Astrocyte of the cerebellum (primary cell): ENCODE data around the gene STAT1.

Experiments used
- DNase-seq: peaks from one replicate; pipeline ENCODE4 v3.0.0-alpha.2; 2011; ENCODE audit warnings: low read depth
- H3K4me3 ChIP-seq: 2 replicates; pipeline ENCODE4 v1.5.1; 2011; ENCODE audit warnings: mild to moderate bottlenecking, low read depth, low read length, moderate library complexity
- in situ Hi-C: cut with HindIII; loops from 2 replicates; pipeline ENCODE4 v1.10.0; 2017; ENCODE audit warnings: low sequenced_read_pairs
- TF ChIP-seq, protein P1 (sequence below): IDR thresholded peaks from 2 replicates; pipeline ENCODE4 v1.5.1; 2012; ENCODE audit warnings: low read length, low read depth, moderate library complexity, mild to moderate bottlenecking; ENCODE audit errors: missing control alignments

Gene STAT1

DNA sequence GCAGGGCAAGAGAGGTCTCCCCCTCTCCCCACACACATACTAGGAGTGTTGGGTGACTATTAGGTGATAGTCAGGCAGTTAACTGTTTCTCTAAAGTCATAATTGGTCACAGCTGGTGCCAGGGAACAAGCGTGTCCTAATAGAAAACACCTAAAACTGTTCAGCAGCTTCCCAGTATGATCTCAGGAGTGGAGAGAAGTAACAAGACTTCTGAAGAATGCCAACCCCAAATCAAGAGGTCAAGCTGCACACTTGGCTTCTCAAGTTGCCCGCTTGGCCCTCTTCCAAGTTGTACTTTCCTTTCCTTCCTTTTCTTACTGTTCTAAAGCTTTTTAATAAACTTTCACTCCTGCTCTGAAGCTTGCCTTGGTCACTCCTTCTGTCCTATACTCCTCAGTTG lies 22.4 kb upstream of the STAT1 start:
- TF ChIP-seq, protein P1, sequence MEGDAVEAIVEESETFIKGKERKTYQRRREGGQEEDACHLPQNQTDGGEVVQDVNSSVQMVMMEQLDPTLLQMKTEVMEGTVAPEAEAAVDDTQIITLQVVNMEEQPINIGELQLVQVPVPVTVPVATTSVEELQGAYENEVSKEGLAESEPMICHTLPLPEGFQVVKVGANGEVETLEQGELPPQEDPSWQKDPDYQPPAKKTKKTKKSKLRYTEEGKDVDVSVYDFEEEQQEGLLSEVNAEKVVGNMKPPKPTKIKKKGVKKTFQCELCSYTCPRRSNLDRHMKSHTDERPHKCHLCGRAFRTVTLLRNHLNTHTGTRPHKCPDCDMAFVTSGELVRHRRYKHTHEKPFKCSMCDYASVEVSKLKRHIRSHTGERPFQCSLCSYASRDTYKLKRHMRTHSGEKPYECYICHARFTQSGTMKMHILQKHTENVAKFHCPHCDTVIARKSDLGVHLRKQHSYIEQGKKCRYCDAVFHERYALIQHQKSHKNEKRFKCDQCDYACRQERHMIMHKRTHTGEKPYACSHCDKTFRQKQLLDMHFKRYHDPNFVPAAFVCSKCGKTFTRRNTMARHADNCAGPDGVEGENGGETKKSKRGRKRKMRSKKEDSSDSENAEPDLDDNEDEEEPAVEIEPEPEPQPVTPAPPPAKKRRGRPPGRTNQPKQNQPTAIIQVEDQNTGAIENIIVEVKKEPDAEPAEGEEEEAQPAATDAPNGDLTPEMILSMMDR: no peak
- no peak for DNase-seq
- no peak overlapping the region for H3K4me3 ChIP-seq
- in situ Hi-C loops: loop anchor here (25.0 kb wide), 2 partner anchors 249 to 476 kb away; no protein-coding TSS in a partner anchor

- H3K4me3 ChIP-seq: no peak overlapping the region
- in situ Hi-C loops: loop anchor here (25.0 kb wide), 2 partner anchors 246 to 479 kb away; no protein-coding TSS in a partner anchor
- TF ChIP-seq, protein P1: no peak
- DNase-seq: no peak
Observed at GRCh38 chr2:191032588-191033429, 18.8 kb upstream of the STAT1 start.

DNA sequence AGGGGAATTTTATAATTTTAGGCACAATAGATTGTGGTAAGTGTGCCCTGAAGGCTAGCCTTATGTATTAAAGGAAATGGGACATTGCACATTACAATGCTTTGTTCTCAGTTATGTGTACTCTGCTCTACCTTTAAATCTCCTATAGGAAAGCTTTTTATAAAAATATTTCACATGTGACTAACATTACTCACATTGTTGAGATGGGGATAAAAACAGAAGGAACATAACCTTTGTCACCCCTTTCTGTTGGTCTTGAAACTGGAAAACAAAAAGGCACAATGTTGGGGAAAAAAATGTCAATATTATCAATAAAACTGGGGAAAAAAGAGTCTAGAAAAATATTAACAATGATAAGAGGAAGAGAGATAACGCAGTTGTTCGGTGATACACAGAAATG lies 17.3 kb upstream of the STAT1 start:
- in situ Hi-C loops: loop anchor here (25.0 kb wide), 2 partner anchors 244 to 481 kb away; no protein-coding TSS in a partner anchor
- no peak overlapping the region for H3K4me3 ChIP-seq
- no peak for DNase-seq
- TF ChIP-seq, protein P1: no peak

DNA sequence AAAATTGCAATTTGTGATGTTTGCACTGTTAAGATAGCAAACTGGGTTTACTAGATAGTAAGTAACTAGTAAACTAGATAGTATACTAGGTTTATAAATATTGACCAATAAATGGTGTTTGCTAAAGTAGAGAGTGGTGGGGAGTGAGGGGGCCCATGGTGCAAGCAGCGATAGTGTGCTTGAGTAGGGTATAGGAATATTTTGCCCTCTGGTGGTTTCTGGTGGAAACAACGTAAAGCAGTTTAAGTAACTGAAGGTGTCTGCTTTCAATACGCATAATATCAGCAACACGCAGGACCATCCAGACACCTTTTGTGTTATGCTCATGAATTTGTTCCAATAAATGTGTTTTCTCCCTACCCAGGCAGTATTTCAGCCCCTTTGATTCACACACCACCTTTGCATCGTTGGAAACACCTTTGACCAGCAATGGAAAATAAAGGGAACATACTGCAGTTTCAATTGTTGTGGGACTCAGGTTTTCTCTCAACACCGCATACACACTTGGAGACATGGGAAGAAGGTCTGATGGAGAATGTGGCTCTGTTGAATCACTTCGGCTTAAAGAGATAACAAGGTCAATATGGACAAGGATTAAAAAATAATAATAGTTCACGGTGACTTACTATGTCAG lies 16.7 kb upstream of the STAT1 start:
- in situ Hi-C loops: loop anchor here (25.0 kb wide), 2 partner anchors 243 to 482 kb away; no protein-coding TSS in a partner anchor
- no peak overlapping the region for H3K4me3 ChIP-seq
- no peak for DNase-seq
- TF ChIP-seq, protein P1: peak; percentile 72

DNA sequence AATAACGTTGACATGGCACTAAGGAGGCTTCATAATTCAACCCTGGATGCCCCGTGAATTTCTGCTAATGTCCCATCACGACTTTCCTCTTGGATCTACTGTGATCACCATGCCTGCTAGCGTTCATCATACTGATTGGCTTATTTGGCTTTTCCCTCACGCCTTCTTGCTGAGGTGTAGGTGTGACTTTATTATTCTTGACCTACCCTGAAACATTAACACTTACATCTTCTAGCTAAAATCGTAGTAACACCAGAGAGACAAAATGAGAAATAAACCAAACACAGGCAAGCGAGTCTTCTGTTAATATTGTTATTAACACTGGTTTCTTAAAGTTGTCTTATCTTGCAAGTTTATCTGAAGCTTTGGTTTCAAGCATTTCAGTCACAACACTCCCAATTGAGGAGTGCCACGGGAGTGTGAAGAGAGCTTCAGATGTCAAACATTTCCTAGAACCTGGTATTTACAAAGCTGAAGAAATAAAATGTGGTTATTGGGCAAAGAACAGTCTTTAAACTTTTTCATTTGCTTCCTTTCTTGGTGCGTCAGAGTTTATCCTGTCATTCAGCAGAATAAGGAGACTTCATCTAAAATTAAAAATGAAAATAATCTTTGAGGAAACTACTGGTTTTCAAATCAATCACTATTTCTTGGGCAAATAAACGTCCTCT lies 15.4 kb upstream of the STAT1 start:
- TF ChIP-seq, protein P1: no peak
- DNase-seq: no peak
- no peak overlapping the region for H3K4me3 ChIP-seq
- in situ Hi-C loops: loop anchor here (25.0 kb wide), 2 partner anchors 242 to 483 kb away; no protein-coding TSS in a partner anchor

DNA sequence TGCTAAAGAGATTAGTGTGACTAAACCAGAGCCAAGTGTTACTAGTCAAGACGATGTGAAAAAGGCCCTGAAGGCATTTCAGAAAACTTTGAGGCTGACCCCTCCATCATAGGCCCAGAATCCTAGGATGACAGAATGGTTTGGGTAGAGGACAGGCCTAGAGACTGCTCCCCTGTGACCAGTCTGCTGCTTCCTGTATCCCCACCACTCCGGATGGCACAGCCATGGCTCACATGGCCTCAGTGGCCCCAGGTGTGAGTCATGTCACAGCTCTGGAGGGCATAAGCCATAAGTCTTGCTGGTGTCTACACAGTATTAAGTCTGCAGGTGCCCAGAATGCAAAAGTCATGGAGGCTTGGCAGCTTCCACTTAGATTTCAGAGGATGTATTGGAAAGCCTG lies 12.4 kb upstream of the STAT1 start:
- no peak overlapping the region for H3K4me3 ChIP-seq
- no peak for DNase-seq
- TF ChIP-seq, protein P1: no peak
- in situ Hi-C loops: loop anchor here (25.0 kb wide), 2 partner anchors 239 to 486 kb away; no protein-coding TSS in a partner anchor
